ENCODE measurements around the gene CDX1.

- no peak for TF ChIP-seq CTCF (IDR thresholded peaks at IDR 0.05; ENCODE audit: insufficient read depth, low read length, poor library complexity, severe bottlenecking)
- TF ChIP-seq EZH2phosphoT487 (conservative IDR thresholded peaks at IDR 0.05; ENCODE audit: low read length): no peak
Observed at GRCh38 chr5:150213530-150213929, 47.0 kb downstream of the CDX1 start.

All from SU-DHL-6 (cell line).